NCI-H1105 (cell line): ENCODE data around the gene B3GNT8.
"Not testable (repeated sequence)": the region's sequence is repeated elsewhere in the genome, so short reads cannot be mapped to it uniquely, and the experiment has no call there.

ENCODE experiments used
- DNase-seq: peaks from one replicate; lab custom pipeline; 2025; lab: John Stamatoyannopoulos, UW

The B3GNT8 gene

GRCh38 chr19:41384351-41384750 is 42.8 kb downstream of the B3GNT8 start:
- DNase-seq: no peak

GRCh38 chr19:41381536-41381935 is 45.6 kb downstream of the B3GNT8 start:
- not testable (repeated sequence) for DNase-seq

GRCh38 chr19:41377977-41378709 is 49.0 kb downstream of the B3GNT8 start:
- DNase-seq: no peak

GRCh38 chr19:41376998-41377365 is 50.2 kb downstream of the B3GNT8 start:
- DNase-seq: no peak

GRCh38 chr19:41376241-41376997 is 50.8 kb downstream of the B3GNT8 start, which contains the start of gene TMEM91:
TSS of gene TMEM91 (plus strand) at chr19:41376533. CDS start at chr19:41378310, 1,777 bp downstream.
- peak; percentile 20 for DNase-seq
